GM19035 (cell line): Measurements from ENCODE around the gene TMEM190.

Source experiments
- ATAC-seq: cut with Tn5 transposase; IDR thresholded peaks from one replicate; pipeline ENCODE4 v1.9.1; 2021; ENCODE audit not compliant: unreplicated experiment

The TMEM190 gene

DNA sequence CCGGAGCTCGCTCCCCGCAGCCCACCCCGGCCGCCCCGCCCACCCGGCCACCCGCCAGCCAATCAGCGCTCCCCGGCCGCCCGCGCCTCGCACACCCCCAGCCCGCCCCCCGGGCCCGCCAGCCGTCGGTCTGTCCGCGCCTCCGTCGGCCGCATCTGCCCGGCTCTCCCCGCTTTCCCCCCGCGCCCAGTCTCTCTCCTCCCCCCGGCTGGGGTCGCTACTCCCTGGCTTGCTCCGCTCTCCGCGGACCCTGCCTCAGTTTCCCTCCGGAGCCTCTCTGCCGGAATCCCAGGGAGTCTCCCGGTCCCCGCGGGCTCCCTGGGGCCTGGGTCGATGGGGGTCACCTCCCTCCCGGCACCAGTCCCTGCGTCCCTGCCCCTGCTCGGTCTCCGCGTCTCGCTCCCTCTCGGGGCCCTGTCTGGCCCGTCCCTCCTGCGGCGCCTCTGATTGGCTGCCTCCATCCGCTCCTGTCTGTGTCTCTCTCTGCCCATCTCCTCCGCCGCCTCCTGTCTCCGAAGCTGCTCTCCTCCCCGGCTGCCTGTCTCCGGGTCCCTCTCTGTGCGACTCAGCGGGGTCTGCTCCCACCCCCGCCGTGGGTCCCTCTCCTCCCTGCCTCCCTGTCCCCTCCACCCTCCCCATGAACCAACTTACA lies 6.8 kb upstream of the TMEM190 start:
- ATAC-seq: no peak

DNA sequence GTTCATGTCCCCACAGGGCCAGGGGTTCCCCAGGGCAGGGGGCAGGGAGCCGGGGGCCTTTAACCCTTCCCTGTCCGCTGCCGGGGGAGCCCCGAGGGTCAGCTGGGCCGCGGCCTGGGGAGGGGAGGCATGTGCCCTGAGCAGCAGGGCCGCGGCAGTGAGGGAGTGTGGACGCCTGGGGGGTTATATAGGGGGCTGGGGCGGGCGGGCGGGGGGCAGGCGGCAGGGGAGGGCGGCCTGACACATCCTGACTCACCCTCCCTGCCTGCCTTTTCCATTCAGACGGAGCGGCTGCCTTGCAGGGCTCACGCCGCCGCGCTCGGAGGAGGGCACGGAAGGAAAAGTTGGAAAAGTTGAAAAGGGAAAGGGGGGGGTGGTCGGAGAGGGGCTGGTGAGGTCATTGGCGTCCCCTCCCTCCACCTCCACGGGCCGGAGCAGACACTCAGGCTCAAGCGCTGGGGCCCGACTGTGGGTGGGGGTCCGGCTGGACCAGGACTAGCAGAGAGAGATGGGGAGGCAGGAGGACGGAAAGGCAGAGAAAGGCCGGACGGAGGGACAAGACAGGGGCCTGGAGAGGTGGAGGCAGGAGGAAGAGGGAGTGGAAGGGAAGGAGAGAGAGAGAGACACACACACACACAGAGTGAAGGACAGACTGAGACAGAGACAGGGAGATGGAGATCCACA lies 6.2 kb upstream of the TMEM190 start, which contains the start of gene IL11:
Gene IL11, minus strand, starts transcription at position 159 of the 684 bp plus-strand sequence. Its CDS starts 153 bp downstream, at position 6.
- no peak for ATAC-seq

DNA sequence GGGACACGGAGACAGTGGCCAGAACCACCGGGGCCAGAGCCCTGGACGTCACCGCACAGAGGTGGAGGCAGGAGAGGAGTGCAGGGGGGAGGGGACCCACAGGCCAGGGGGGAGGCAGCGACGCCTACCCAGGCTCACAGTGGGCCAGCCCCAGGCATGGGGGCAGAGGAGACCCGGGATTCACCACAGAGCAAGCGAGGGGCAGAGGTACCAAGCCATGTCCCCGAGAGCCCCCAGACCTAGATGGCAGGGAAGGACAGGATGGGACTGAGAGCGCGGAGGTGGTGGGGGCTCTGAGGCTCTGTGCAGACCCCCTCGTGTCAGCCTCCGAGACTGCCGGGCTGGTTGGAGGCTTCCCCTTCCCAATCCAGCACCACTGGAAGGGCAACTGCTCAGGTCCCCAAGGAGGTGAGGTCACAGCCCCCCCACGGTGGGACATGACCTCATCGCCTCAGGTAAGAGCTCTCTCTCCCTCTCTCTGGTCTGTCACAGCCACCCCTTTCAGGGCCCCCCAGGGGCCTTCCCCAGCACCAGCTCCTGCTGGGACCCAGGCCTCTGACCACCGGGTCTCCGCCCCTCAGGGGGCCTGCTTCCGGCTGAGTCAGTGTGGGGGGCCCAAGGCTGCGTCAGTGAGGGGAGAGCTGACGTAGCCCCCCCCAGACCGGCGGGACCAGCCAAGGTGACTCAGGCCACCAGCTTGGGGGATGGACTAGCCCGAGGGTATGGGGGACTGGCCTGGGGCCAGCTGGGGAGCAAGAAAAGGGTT lies 4.1 kb upstream of the TMEM190 start:
- no peak for ATAC-seq

DNA sequence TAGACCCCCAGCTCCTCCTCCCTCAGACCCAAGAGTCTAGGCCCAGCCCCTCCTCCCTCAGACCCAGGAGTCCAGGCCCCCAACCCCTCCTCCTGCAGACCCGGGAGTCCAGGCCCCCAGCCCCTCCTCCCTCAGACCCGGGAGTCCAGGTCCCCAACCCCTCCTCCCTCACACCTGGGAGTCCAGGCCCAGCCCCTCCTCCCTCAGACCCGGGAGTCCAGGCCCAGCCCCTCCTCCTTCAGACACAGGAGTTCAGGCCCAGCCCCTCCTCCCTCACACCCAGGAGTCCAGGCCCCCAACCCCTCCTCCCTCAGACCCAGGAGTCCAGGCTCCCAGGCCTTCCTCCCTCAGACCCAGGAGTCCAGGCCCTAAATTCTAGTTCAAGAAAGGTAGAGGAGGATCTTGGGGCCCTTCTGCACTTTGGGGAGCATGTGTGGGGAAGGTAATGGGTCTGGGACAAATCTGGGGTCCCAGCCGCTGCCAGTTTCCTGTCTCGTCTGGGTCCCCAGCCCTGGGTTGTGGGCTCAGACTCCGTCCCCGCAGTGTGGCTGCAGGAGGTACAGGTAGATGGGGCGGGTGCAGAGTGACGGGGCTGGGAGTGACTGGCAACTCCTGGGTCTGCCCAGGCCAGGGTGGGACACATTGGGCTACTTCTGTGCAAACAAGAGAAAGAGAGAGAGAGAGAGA lies 3.2 kb upstream of the TMEM190 start:
- no peak for ATAC-seq

DNA sequence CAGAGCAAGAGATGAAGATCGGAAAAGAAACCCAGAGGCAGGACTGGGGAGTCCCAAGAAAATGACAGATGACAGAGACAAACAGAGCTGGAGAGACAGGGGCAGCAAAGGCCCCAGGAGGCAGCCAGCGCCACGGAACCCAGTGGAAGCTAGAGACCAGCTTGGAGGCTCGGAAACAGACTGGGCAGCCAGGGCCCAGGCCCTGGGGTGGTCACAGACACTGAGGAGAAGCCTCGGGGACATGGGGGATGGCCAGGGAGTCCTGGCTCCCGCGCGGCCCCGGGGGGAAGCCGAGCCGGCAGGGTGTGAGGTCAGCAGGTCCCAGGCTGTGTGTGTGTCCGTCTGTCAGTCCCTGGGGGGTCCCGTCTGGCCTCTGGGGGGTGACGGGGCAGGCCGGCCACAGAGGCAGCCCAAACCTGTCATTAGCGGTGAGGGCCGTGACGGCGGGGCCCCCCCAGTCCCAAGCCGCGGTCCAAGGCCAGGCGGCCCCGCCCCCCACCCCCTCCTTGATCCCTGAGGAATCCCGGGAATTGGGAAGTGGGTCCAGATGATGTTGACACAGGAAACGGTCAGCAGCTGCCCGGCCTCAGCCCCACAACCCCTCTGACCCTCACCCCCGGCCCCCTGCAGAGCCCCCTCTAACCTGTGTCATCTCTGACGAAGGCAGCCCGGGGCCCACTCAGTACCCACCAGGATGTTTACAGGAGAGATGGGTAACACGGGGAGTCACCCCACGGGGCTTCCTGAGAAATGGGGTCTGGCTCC lies 2.5 kb upstream of the TMEM190 start:
- no peak for ATAC-seq

DNA sequence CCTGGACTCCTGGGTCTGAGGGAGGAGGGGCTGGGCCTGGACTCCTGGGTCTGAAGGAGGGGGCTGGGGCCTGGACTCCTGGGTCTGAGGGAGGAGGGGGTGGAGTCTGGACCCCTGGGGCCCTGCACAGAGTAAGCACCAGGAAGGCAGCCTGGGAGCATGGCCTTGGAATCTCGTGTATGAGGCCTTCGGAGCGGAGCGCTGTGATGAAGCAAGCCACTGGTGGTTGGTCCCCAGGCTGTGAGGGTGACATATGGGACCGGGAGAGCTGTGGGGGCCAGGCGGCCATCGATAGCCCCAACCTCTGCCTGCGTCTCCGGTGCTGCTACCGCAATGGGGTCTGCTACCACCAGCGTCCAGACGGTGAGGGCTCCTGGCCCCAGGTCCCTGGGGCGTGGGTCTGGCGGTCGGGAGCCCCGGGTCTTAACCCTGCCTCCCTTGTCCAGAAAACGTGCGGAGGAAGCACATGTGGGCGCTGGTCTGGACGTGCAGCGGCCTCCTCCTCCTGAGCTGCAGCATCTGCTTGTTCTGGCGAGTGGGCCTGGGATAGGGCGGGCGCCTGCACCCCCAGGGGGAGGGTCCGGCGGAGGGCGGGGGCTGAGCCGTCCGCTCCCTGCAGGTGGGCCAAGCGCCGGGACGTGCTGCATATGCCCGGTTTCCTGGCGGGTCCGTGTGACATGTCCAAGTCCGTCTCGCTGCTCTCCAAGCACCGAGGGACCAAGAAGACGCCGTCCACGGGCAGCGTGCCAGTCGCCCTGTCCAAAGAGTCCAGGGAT lies 918 bp downstream of the TMEM190 start:
- ATAC-seq: no peak

DNA sequence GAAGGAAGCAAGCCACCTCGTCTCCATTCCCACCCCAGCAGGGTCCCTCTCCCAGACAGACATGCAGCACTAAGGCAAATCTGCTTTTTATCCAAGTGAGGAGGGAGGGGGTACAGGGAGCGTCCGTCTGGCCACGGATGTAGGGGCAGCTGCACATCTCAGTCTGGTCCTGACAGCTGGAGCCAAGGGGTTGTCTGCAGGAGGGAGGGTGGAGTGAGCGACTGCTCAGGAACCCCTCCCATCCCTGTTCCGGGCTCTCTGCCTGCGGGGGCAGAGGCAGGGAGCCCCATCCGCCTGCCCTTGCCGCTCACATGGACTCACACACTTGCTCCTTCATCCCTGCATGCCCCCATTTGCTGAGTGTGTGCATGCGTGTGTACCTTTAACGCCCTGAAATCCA lies 2.5 kb downstream of the TMEM190 start:
- no peak for ATAC-seq

DNA sequence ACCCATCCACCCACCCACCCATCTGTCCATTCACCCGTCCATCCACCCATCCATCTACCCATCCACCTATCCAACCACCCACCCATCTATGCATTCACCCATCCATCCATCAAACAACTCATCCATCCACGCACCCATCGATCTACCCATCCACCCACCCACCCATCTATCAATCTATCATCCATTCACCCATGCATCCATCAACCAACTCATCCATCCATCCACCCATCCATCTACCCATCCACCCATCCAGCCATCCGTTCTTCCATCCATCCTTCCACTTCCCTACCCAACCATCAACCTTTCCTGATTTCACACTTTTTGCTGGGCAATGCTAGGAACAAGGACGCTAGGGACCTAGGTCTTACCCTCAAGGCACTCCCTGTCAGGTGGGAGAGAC lies 5.4 kb downstream of the TMEM190 start:
- no peak for ATAC-seq

DNA sequence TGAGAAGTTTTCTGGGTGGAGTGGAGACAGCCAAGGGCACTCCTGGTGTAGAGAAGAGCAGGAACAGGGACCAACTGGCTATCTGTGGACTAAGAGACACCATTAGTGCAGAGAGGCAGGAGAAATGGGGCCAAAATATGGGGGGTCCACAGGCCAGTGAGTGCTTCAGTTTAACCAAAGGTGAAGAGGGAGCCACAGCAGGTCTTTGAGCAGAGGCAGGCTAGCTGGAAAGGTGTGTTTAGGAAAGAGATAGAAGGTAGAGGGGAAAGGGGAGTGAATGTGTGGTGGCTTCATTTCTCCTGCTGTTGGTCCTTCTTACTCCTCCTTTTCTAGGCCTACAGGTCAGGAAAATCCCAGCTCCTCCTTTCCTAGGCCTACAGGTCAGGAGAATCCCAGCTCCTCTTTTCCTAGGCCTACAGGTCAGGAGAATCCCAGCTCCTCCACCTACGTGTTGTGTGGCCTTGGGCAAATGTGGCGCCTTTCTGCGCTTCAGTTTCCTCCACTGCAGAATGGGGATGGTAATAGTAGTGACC lies 6.0 kb downstream of the TMEM190 start:
- ATAC-seq: no peak

DNA sequence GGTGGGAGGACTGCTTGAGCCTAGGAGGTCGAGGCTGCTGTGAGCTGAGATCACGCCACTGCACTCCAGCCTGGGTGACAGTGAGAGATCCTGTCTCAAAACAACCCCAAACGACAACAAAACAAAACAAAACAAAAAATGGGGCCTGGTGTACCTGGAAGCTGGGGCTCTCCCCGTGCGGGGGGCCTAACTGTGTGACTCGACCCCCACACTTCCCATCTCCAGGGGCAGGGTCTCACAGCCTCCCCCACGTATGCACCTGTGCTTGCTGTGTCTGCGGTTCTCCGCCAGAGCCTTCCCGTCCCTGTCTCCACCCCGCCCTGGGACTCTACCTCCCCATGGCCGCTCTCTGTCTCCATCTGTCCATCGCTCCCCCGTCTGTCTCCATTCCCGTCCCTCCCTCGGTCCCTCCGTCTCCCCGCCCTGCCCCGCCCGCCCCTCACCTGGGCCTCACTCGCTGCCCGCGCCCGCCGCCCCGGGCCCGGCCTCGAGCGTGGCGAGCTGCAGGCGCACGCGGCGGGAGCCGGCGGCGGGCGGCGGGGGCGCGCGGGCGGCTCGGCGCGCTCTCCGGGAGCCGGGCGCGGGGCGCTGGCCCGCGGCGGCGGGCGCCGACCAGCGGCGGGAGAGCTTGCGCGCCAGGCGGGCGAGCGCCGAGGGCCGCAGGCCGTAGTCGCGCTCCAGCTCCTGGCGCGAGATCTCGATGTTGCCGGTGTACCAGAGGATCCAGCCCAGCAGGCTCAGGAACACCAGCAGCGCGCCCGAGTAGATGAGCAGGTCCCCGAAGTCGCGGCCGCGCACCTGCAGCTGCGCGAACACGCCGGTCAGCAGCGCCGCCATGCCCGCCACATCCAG lies 6.9 kb downstream of the TMEM190 start:
- ATAC-seq: no peak

DNA sequence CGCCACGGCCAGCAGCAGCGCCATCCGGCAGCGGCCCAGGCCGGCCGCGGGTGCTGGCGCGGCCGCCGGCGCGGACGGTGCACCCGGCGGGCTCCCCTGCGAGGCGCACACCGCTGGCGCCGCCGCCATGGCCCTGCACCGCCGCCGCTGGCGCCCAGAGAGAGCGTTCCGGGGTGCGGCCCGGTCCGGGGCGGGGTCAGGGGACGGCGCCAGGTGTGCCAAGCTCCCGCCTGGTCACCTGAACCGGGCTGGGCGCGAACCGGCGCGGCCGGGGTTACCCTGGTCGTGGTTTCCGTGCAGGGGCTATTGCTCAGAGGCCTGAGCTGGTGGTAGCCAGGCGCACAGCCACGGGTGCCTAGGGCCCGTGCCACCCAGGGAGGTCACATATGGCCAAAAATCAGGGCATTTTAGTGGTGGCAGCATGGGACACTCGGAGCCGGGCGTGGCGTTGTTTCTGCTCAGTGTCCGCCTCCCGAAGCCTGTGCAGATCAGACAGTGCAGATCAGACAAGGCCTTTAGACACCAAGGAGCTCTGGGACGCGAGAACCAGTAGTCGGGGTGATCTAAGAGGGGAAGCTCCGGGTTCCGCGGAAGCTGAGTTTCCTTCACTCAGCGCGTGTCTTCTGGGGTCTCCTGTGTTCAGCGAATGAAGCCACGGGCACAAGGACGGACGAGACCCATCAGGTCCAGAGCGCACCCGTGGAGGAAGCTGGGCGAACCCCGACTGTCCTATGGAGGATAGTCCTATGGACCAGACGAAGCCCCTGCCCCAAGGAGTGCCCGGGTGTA lies 7.7 kb downstream of the TMEM190 start, which contains the start of gene TMEM238:
Gene TMEM238, minus strand, starts transcription at position 162 of the 789 bp plus-strand sequence. Its CDS starts 33 bp downstream, at position 129.
- no peak for ATAC-seq

DNA sequence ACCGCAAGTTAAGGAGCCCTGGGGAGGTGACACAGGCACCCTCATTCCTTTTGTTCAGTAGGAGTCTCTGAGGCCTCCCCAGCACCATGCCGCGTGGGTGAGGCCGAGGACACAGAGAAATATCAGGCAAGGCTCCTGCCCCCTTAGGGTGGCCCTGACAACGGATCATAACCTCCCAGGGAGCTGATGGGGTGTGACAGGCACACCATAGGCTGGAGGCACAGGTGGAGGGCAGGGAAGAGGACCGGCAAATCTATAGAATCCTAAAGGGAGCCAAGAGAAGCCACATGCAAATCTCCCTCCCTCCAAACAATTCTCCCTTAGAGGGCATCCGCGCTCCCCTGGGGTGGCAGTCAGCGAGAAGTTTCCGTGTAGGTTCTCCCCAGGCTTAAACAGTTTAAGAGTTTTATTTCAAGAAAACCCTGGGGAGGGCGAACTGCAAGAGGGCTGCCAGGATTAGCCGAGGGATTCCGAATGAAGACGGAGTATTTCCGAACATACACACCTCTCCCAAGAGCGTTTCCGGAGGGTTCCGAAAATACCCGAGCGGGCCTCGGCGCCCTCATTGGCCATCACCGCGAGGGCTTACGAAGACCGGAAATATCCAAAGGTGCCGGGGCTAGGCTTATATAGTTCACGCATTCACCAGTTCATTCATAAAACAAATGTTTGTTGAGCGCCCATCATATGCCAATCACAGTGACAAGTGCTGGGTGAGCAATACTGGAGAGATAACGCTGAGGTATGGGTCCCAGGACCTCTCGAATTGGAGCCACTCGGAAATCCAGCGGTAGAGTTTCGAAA lies 8.5 kb downstream of the TMEM190 start:
- peak; percentile 57 for ATAC-seq

DNA sequence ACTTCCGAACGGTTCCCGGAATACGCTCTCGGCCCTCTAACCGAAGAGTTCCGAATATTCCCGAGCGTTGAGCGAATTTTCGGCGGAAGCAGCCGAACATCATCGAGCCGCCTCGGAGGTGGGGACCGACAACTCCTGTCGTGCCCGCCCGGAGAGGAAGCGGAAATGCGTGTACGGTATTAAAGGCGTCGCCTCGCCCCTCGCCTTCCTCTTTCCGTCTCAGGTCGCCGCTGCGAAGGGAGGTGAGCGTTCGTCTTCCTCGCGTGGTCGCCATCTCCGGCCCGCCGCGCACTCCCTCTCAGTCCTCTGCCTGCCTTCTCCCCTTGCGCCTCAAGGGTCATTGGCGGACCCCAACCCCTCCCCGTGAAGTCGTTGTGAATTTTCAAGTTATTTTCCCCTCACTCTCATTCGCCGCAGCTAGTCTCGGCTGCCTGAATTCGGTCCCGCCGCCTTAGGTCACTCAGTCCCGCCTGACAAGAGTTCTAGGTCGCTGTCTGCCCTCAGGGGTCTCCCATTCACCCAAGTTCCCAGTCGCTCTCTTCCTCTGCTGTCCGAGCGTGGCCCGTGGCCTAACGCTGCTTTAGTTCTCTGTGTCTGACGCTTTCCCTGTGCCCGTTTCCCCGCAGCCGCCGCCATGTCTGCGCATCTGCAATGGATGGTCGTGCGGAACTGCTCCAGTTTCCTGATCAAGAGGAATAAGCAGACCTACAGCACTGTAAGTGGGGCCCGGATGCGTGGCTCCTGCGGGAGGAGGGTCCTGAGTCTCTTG lies 9.3 kb downstream of the TMEM190 start, which contains the start of gene RPL28:
Gene RPL28, plus strand, starts transcription at position 209 of the 769 bp plus-strand sequence. Its CDS starts 426 bp downstream, at position 635.
- peak; percentile 71 for ATAC-seq

DNA sequence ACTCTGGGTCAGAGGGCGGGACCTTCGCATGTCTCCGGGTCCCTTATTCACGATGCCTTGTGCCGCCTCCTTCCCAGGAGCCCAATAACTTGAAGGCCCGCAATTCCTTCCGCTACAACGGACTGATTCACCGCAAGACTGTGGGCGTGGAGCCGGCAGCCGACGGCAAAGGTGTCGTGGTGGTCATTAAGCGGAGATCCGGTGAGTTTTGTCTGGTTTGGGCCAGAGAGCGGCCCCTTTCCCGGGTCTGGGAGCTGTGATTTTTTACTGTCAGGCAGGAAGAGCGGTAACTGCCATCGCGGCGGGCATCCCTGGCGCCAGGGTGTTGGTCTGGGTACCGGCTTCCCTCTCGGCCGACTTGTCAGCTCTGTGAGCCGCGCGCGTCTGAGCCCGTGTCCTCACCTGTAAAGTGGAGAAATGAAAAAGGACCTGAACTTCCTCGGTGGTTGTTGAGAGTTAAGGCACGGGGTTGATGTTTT lies 9.9 kb downstream of the TMEM190 start:
- no peak for ATAC-seq

DNA sequence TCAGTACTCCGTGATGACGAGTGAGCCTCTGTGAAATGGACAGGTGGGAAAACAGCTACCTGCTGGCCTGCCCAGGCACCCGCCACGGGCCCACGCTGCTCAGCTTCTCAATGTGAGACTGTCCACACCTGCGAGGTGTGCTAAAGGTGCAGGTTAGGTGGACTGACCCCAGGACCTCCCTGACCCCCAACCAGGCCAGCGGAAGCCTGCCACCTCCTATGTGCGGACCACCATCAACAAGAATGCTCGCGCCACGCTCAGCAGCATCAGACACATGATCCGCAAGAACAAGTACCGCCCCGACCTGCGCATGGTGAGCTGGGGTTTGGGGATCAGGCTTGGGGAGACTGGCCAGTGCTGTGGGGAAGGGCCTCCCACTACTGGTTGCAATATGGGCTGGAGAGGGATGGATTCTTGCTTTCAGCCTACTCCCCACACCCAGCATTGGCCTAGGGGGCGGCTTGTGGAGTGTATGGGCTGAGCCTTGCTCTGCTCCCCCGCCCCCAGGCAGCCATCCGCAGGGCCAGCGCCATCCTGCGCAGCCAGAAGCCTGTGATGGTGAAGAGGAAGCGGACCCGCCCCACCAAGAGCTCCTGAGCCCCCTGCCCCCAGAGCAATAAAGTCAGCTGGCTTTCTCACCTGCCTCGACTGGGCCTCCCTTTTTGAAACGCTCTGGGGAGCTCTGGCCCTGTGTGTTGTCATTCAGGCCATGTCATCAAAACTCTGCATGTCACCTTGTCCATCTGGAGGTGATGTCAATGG lies 11.3 kb downstream of the TMEM190 start:
- ATAC-seq: no peak
